Uterus (tissue), 4 donors: Measurements from ENCODE around the gene CLCF1. TPM values are rescaled to one million over a fixed set of nuclear protein-coding genes. Genes with fewer than 3 reads are reported as not detected.
A peak's percentile ranks its signal among the peaks of the same experiment; 100 is the strongest.

Source experiments
- DNase-seq, 2 donors: peaks; one replicate each; pipeline ENCODE4 v3.0.0-alpha.2; 2019 to 2020
- H3K27ac ChIP-seq, 2 donors: fragments of 200-600 bp; sonication (generic); 1 replicate in 1 of 2; 2 replicates in 1 of 2; pipeline ENCODE4 v1.5.1; 2016 to 2018
- H3K27me3 ChIP-seq, 2 donors: fragments of 200-600 bp; sonication (generic); one replicate each; pipeline ENCODE4 v1.5.1; 2018 to 2019; ENCODE audit warnings: control low read depth in 1 of 2
- H3K36me3 ChIP-seq, 2 donors: fragments of 200-600 bp; sonication (generic); one replicate each; pipeline ENCODE4 v1.5.1; 2019; ENCODE audit warnings: control low read depth in 1 of 2
- H3K4me1 ChIP-seq, 2 donors: fragments of 200-600 bp; sonication (generic); one replicate each; pipeline ENCODE4 v1.5.1; 2018 to 2019; ENCODE audit warnings: control low read depth in 1 of 2
- H3K4me3 ChIP-seq, 2 donors: fragments of 200-600 bp; sonication (generic); 1 replicate in 1 of 2; 2 replicates in 1 of 2; pipeline ENCODE4 v1.5.1; 2018 to 2019; ENCODE audit warnings: mild to moderate bottlenecking in 1 of 2
- H3K9me3 ChIP-seq, 2 donors: fragments of 200-600 bp; sonication (generic); one replicate each; pipeline ENCODE4 v1.5.1; 2019; ENCODE audit warnings: control low read depth in 1 of 2
- CTCF ChIP-seq, 4 experiments: fragments of 200-600 bp in 2 of 4; fragments of 450-650 bp in 2 of 4; sonication (generic) in 2 of 4; IDR thresholded peaks; one replicate each; pipeline ENCODE4 v1.5.1; 2016 to 2019; ENCODE audit warnings: antibody characterized with exemption in 4 of 4, mild to moderate bottlenecking in 2 of 4, moderate library complexity in 1 of 4
- POLR2A ChIP-seq, 2 donors: fragments of 450-650 bp; IDR thresholded peaks; one replicate each; pipeline ENCODE4 v1.6.1; 2016; ENCODE audit warnings: antibody characterized with exemption in 2 of 2, mild to moderate bottlenecking in 1 of 2, moderate library complexity in 1 of 2
- intact Hi-C: fragments of 100-400 bp; cut with DNase I; formaldehyde crosslinking; loops from one replicate; pipeline ENCODE4 v1.15.1; 2023; ENCODE audit warnings: low total_unique reads
- total RNA-seq, 4 donors: library from RNA; depleted of rRNA in 3 of 4; stranded (reverse); fragments of >200 nt in 3 of 4; gene quantifications; one replicate each; pipeline versions ENCODE4 v1.1.0 to v1.2.4, GENCODE V29; 2014 to 2023
- donor health status: DM: yes; HTN: yes; CAD: no.

CLCF1 gene
- total RNA-seq, 4 donors from 2014 or later: 0.77 to 19.3 (median 7.4) TPM

- intact Hi-C loops: no loop called here
These were observed 5.6 kb downstream of the CLCF1 start for GRCh38 chr11:67367761-67368227.

GRCh38 chr11:67366961-67367760 is 6.2 kb downstream of the CLCF1 start:
- peak; percentile 81 to 83 for DNase-seq
- Histone ChIP-seq H3K27me3 (no peaks in the 10 kb centered on the region), H3K4me1 (peaks cover 5 to 16% of the 10 kb centered on the region in 2 donors), H3K4me3 (peak overlapping the region in 1 of 2 donors; percentile 6), H3K36me3 (no peaks in the 10 kb centered on the region), H3K9me3 (no peaks in the 10 kb centered on the region), H3K27ac (peak overlapping the region; percentile 92 to 99)
- TF ChIP-seq POLR2A (IDR thresholded peaks at IDR 0.05) (no peak), CTCF (IDR thresholded peaks at IDR 0.05) (no peak)
- intact Hi-C loops: no loop called here

More at GRCh38 chr11:67367761-67368227, 5.6 kb downstream of the CLCF1 start:
- Histone ChIP-seq H3K27me3 (no peaks in the 10 kb centered on the region), H3K36me3 (no peaks in the 10 kb centered on the region), H3K9me3 (no peaks in the 10 kb centered on the region), H3K27ac (peak overlapping the region; percentile 92 to 99), H3K4me1 (peaks cover 5 to 16% of the 10 kb centered on the region in 2 donors), H3K4me3 (no peak overlapping the region)
- DNase-seq: peak in 1 of 2 donors; percentile 27
- no peak for TF ChIP-seq CTCF (IDR thresholded peaks at IDR 0.05)
- no peak for TF ChIP-seq POLR2A (IDR thresholded peaks at IDR 0.05)

- TF ChIP-seq CTCF (IDR thresholded peaks at IDR 0.05) (no peak), POLR2A (IDR thresholded peaks at IDR 0.05) (no peak)
- Histone ChIP-seq H3K4me1 (peaks cover 5 to 16% of the 10 kb centered on the region in 2 donors), H3K27me3 (no peaks in the 10 kb centered on the region)
These were observed 6.9 kb downstream of the CLCF1 start for GRCh38 chr11:67366546-67366945.

GRCh38 chr11:67365736-67366444 is 7.5 kb downstream of the CLCF1 start:
- Histone ChIP-seq H3K9me3 (no peaks in the 10 kb centered on the region), H3K4me3 (peak overlapping the region in 1 of 2 donors; percentile 6), H3K4me1 (peaks cover 5 to 16% of the 10 kb centered on the region in 2 donors), H3K27me3 (no peaks in the 10 kb centered on the region), H3K27ac (peak overlapping the region; percentile 92 to 99), H3K36me3 (no peaks in the 10 kb centered on the region)
- no peak for TF ChIP-seq CTCF (IDR thresholded peaks at IDR 0.05)
- TF ChIP-seq POLR2A (IDR thresholded peaks at IDR 0.05): no peak
- peak; percentile 49 to 52 for DNase-seq
- intact Hi-C loops: no loop called here

More at GRCh38 chr11:67366546-67366945, 6.9 kb downstream of the CLCF1 start:
- Histone ChIP-seq H3K9me3 (no peaks in the 10 kb centered on the region), H3K36me3 (no peaks in the 10 kb centered on the region), H3K4me3 (peak overlapping the region in 1 of 2 donors; percentile 6), H3K27ac (peak overlapping the region; percentile 92 to 99)
- peak; percentile 86 to 88 for DNase-seq
- intact Hi-C loops: no loop called here
